Measurements from ENCODE around the gene OXSR1.
"Not testable (repeated sequence)": the region's sequence is repeated elsewhere in the genome, so short reads cannot be mapped to it uniquely, and the experiment has no call there.

Gene OXSR1

DNA sequence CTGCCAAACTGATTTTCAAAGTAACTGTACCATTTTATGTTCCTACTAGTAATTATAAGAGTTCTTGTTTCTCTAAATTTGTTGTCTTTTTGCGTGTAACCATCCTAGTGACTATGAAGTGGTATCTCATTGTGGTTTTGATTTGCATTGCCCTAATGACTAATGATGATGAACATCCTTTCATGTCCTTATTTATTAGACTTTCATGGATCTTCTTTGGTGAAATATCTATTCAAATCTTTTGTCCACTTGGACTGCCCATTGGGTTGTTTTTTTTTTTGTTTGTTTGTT lies 3.6 kb downstream of the OXSR1 start:
- DNase-seq = no peak

DNA sequence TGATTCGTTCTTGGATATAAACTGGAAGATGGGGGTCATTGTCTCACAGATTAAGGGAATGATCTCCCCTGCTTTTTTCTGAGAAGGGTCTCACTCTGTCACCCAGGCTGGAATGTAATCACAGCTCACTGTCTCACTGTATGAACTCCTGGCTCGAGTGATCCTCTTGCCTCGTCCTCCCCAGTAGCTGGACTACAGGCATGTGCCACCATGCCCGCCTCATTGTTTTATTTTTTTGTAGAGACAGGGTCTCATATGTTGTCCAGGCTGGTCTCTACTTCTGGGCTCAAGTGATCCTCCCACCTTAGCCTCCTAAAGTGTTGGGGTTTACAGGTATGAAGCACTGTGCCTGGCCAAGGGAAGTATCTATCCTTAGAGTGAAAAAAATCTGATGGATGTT lies 5.4 kb downstream of the OXSR1 start:
- no peak for DNase-seq

DNA sequence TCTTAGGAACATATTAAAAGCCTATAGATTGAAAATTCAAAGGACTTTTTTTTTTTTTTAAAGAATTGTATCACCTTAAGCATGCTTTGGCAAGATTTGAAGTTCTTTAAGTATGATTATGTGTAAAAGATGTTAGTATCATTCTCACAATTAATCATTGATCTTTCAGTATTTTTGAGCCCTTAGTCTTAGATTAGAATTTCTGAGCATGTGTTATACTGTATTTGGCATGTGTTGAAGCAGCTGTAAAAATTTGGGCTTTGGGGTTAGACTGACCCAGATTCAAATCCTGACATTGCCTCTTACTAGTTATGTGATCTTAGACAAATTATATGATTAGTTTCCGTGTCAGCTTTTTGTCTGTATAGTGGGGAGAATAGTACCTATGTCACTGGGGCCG lies 6.3 kb downstream of the OXSR1 start:
- DNase-seq = no peak

DNA sequence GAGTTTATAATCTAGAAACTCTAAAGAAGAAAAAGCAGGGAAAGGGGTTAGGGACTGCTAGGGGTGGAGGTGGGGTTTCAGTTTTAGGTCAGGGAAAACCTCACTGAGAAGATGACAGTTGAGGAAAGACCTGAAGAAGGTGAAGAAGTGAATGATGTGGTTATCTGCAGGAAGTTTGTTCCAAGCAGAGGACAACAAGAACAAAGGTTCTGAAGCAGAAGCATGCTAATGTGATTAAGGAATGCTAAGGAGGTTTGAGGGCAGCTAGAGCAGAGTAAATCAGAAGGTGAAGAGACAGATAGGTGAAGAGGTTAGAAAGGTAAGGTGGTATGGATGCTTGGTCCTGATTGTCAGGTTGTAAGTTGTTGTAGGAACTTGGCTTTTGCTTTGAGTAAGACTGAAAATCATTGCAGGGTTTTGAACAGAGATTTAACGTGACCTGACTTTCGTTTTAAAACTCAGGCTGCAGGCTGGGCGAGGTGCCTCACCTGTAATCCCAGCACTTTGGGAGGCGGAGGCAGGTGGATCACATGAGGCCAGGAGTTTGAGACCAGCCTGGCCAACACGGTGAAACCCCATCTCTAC lies 8.6 kb downstream of the OXSR1 start:
- no peak for DNase-seq

DNA sequence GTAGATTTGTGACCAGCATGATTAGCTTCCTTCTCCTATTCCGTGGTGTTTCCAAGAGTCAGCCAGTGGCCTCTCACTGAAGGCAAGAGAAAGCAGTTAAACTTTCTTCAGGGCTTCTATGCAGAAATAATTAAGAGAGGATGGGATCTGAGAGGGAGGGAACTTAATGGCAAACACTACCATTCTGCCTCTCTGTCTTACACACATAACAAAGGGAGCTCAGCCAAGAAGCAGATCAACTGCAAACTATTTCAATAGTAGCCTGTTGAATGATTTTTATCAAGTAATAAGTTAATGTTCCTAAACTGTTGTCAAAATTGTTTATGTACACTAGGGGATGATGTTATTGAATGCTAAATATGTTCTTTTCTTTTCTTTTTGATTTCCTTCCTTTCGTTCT lies 11.8 kb downstream of the OXSR1 start:
- DNase-seq = no peak

DNA sequence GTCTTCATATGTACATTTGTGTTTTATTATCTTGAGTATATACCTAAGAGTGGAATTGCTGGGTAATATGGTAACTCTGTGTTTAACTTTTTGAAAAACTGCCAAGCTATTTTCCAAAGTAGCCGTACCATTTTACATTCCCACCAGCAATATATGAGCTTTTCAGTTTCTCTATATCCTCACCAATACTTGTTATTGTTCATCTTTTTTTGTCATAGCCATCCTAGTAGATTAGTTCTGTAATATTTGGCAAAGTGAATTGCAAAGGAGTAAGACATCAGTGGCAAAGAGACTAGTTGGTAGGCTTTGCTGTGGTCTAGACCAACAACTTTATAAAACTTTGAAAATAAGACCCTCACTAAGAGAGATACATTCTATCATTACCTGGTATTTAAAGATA lies 21.4 kb downstream of the OXSR1 start:
- no peak for DNase-seq

DNA sequence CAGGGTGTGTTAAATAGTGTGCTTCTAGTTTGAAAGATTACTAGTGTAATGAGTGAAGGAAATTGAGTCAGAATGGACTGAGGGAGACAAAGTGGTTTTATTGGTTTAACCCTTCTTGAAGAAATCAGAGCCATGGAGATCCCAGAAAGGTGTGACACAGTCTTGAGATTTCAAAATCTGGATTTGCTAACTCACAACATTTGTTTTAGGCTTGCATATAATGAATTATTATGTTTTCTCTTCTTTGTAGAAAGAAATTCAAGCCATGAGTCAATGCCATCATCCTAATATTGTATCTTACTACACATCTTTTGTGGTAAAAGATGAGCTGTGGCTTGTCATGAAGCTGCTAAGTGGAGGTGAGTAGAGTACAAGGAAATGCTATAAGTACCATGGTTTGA lies 25.1 kb downstream of the OXSR1 start:
- DNase-seq = no peak

DNA sequence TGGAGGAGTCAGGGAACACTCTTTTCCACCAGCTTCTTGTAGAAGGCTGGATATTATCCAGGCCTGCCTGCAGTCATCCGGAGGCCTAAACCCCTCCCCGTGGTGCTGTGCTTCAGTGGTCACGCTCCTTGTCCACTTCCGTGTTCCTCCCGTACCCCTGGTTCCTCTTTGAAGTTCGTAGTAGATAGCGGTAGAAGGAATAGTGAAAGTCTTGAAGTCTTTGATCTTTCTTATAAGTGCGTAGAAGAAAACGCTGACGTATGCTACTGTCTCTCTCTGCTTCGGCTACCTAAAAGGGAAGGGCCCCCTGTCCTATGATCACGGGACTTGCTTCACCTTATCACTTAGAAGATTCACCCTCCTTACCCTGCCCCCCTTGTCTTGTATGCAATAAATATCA lies 37.6 kb downstream of the OXSR1 start:
- not testable (repeated sequence) for DNase-seq

DNA sequence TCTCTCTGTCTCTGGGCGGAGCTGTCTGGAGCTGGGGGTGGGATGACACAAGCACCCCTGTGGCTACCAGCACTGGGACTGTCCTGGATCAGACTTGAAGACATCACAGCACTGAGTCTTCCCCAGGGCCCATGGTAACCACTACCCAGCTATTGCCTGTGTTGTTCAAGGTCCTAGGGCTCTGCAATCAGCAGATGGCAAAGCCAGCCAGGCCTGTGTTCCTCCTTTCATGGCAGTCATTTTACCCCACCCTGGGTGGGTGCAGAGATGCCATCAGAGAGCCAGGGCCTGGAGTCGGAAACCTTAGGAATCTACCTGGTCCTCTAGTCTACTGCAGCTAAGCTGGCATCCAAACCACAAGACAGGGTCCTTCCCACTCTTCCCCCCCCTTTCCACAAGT lies 38.4 kb downstream of the OXSR1 start:
- DNase-seq = no peak

DNA sequence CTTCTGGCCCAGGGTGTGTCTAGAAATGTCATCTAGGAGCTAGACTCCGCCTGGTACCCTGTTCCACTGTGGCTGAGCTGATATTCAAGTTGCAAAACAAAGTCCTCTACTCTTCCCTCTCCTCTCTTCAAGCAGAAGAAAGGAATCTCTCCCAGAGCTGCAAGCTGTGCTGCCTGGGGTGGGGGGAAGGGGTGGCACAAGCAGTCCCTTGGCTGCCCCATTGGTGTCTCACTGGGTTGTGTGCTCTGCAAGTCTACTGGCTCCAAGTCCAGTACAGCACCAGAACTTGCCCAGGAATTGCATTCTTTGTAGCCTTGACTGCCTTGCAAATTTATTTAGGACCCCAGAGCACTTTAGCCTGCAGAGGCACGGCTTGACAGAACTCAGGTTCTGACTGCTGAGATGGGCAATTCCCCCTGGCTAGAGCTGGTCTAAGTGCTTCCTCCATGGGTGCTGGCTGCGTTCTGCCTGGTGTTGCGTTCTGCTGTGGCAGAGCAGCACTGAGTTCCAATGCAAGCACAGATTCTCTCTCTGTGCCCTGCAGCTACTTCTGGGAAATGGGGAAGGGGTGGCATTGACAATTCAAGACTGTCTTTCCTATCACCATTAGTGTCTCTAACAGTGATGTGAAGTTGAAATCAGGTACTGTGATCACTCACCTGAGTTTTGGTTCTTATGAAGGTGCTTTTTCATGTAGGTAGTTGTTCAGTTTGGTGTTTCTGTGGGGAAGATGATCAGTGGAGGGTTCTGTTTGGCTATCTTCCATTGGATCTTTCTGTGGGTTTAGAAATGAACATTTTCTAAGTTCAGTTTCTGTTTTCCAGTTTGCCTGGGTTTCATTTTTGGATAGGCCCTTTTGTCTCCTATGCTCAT lies 39.5 kb downstream of the OXSR1 start:
- DNase-seq = no peak

DNA sequence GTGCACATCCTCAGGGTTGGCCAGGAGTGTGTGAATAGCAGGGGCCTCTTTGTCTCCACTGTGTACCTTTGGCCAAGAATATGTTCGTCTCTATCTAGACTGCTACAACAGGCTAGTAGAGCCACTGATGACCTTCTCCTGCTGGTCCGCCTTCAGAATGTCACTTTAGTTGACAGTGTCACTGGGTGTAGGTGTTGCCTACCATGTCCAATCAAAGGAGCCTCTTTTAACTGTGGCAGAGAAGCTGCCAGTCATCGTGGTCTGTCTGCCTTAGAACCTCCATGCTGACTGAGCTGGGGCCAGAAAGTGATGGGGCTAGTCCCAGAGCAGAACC lies 40.1 kb downstream of the OXSR1 start:
- DNase-seq = no peak

DNA sequence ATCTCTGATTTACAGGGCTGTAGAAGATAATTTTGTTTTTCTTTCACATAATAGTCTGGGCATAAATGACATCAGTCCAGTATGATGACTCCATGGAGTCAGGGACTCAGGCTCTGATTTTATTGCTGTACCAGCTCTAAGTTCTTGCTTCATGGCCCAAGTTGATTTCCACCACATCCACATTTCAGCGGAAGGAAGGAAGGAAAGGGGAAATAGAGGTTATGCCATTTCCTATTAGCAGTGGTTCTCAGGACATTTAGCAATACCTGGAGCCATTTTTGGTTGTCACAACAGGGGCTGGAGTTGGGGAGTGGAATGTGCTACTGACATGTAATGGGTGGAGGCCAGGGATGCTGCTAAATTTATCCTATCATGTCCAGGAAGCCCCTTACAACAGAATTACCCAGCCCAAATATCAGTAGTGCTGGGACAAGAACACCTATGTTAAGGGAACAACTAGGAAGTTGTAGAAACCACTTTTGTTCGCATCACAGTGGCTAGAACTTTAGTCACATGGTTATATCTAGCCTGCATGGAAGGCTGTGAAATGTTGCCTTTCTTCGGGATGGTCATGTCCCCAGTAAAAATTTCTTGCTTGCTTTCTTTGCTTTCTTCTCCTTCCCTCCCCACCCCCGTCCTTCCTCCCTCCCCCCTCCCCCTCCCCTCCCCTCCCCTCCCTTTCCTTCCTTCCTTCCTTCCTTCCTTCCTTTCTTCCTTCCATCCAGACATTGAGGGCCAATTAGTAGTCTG lies 42.1 kb downstream of the OXSR1 start:
- DNase-seq = no peak

DNA sequence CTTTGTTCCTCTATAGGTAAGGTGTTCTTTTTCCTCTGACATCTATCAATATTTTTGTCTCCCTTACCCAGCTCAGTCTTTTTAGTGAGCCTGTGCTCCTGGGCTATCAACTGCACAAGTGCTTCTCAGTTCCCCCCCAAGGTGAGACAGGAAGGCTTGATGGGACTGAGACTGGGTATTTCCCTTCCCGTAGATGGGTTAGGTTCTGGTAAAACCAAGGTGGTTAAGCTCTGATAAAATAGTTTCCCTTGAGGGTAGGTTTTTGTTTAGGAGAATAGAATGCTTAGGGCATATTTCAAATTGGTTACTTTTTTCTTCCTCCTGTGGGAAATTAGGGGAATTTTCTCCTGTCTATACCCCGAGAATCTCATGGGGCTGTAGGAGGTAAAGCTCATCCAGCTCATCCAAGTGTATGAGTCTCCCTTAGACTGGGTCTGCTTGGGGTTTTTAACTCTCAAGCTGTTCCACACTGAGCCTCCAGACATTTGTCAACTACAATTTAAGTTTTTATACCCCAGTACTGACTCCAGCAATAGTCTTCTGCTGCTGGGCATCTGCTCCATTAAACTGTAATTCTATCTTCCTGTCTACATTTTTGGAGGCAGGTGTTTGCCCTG lies 44.9 kb downstream of the OXSR1 start:
- no peak for DNase-seq

DNA sequence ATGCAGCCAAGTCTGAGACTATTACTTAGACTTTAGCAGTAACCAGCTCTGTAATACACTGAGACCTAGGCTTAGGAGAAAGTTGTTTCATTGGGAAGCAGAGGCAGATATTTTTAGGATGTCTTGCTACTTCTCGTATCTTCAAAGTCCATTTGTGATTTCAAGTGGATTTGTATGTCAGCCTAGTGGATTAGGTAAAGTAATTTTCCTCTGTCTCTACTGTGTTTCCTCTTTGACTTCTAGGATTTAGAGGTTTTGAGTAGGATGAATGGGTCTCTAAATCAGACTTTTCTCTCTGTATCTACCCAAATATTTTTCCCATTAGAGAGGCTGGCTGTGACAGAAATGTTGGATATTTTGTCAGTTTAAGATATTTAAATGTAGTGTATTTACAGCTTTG lies 46.8 kb downstream of the OXSR1 start:
- no peak for DNase-seq

DNA sequence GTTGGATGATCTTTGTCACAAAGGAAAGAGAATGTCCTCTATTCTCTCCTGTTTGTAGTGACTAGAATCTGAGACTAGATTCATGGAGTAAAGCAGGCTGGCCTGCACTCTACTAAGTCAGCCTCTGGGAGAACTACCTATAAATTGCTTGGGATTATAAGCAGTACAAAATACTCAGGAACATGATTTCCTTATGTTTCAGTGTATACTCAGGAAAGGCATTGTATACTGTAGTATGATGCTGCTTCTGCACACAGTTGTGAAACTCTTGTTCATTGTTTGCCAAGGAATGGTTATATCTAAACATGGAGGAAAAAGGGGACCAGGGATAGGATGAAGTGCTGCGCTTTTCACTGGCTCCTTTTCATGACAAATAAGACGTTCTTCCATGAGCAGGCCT lies 49.2 kb downstream of the OXSR1 start:
- DNase-seq = no peak

DNA sequence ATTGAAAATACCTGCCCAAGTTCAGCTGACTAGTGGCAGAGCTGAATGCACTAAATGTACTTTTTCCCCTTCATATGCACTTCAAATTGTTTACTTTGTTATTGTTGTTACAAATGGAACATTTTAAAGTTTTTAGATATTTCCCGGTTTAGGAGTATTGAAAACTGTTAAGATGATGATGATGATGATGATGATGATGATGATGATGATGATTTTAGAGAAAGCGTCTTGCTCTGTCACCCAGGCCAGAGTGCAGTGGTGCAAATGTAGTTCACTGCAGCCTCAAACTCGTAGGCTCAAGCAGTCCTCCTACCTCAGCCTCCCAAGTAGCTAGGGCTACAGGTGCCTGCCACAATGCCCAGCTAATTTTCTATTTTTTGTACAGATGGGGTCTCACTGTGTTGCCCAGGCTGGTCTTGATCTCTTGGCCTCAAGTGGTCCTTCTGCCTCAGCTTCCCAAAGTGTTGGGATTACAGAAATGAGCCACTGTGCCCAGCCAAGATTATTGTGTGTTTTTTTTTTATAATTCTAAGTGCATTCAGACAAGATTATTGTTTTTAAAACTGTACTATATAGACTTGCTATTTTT lies 54.4 kb downstream of the OXSR1 start:
- DNase-seq = no peak

DNA sequence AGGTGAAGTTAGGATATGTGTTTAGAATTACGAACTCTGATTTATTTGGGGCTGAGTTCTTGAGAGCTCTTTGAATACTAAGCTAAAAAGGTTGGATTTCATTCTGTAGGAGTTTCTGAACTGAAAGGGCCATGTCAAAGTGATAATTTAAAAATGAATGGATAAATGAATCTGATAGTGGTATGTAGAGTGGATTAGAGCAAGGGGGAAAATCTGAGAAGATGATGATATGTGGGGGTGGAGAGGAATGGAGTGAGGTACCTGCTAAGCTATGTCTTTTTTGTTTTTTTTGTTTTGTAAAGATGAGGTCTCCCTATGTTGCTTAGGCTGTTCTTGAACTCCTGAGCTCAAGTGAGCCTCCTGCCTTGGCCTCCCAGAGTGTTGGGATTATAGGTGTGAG lies 55.7 kb downstream of the OXSR1 start:
- no peak for DNase-seq

DNA sequence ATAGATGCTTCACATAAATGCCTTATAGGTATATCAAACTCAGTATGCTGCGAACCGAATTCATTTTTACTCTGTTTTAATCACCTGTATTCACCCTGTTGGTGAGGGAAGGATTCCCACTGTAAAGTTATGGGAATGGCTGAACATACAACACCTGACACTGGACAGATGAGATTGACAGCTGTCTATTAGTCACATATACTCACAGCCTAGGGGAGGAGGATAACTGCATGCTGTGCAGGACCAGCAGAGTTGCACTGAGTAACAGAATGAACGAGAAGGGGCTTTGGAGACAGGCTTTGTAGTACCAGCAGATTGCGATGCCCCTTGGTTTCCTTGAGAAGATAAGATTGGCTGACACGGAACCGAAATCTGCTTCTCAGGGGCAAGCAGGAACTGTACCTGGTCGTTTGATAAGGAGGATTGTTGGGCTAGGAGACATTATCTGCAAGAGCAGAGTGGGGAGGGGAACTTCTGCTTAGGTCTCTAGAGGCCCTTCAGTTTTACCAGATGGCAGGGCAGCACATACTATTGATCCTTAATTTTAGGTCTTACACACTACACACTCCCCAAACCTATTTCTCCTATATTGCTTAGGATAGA lies 56.8 kb downstream of the OXSR1 start:
- no peak for DNase-seq

DNA sequence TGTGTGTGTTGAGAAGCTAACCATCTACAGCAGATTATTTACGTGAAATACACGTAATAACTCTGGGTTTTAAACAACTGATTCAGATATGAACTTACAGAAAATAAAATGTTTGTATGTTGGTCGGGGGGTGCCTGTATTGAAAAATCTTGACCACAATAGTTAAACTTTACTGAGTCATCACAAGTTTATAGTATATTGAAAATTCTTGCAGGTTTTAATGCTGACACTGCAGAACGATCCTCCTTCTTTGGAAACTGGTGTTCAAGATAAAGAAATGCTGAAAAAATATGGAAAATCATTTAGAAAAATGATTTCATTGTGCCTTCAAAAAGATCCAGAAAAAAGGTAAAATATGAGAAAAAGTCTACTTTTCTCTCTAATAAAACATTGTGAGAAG lies 59.0 kb downstream of the OXSR1 start:
- no peak for DNase-seq

DNA sequence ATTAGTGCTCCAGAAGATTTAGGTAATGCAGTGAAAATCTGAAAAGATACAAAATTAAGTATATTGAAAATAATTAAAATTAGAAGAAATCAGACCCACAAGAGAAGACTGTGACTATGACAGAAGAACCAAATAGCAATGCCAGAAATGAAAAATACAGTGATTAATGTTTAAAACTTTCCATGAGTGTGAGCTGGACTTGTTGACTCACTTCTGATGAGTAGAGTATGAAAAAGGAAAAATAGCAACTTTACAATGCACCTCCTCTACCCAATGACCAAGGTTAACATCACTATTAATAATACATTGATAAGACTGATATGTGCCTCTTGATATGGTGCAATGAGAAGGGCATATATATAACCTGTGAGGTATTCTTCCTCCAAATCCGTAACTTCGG lies 60.9 kb downstream of the OXSR1 start:
- no peak for DNase-seq

DNA sequence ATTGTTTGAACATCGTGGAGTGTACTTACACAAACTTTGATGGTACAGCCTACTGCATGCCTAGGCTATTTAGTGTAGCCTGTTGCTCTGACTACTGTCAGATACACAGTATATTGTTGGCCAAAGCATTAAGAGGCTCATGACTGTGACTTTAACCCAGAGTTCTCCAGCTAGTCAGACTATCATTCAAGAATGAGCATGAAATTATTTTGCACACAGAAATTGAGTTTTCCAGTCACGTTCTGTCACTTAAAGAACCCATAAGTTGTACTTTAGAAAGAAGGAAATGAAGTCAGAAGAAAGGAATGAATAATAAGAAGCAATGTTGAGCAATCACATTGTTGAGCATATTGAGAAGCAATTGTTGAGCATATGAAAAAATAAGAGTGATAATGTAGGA lies 62.7 kb downstream of the OXSR1 start:
- no peak for DNase-seq

DNA sequence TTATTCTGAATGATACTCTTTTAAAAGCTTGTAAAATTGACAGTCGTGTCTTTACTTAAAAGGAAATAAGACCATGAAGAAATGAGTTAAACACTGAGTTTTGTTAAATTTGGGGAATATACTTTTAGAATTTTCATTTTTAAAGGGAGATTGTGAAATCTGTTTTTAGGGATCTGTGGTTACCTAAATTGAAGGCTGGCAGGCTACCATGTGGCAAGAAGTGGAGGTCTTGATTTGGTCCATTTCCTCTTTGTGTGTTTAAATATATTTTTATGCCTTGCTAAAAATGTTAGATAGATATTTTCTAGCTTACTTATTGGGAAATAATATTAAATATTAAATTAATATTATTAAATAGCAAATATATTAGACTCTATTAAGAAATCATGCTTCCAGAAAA lies 63.7 kb downstream of the OXSR1 start:
- DNase-seq = no peak

DNA sequence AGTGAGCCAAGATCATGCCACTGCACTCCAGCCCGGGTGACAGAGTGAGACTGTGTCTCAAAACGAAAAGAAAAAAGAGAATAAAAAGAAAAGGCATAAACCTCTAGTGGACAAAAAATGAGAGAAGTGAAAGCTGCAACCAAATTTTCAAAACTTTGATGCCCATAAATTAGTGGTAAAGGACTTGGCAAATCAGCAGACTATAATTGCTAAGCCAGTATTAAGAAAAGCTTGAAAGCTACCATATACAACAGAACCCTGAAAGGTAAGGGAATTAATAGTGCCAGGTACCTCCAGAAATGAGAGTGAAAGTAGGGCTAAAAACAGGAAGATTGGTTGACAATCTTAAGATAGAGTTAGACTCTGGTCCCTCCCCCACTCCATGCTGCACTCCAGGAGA lies 67.4 kb downstream of the OXSR1 start:
- no peak for DNase-seq

Measured in right forelimb (tissue), 1 donor.